ENCODE measurements around the gene A4GALT.
A peak's percentile ranks its signal among the peaks of the same experiment; 100 is the strongest.
"Not testable (repeated sequence)": the region's sequence is repeated elsewhere in the genome, so short reads cannot be mapped to it uniquely, and the experiment has no call there.

The A4GALT gene, protein sequence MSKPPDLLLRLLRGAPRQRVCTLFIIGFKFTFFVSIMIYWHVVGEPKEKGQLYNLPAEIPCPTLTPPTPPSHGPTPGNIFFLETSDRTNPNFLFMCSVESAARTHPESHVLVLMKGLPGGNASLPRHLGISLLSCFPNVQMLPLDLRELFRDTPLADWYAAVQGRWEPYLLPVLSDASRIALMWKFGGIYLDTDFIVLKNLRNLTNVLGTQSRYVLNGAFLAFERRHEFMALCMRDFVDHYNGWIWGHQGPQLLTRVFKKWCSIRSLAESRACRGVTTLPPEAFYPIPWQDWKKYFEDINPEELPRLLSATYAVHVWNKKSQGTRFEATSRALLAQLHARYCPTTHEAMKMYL

DNA sequence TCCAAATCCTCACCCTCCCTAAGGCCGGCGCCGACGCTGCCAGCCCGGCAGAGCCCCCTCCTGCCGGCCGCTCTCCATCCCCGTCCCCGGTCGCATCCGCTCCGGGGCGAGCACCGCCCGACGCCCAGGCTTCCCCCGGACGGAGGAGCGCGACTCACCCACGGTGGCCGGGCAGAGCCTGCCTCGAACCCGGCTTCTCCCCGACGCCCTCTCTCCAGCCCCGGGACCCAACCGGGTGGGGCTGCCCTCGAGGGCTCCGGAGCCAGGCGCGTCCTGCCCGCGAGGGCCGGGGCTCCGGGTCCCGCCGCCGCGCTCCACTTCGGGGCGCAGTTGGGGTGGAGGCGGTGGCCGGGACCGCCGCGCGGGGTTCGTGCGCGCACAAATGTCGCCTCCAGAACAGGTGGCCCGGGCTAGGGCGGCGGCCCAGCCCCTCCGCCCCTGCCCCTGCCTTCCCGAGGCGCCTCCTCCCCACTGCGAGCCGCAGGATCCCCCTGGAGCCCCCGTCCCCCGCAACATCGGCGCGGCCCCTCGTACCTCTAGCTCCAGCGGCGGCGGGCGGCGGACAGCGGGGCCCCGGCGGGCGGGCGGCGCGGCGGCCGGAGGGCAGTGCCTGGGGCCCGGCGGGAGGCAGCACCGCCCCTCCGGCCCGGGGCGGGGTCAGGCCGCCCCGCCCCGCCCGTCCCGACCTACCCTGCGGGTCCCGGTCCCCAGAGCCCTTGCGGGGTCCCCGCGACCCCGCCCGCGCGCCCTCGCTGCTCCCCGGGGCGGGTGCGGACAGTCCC lies at the start of gene A4GALT:
Gene A4GALT, minus strand, starts transcription at position 608 of the 782 bp plus-strand sequence. CDS start 26,919 bp downstream, outside the sequence.
- DNase-seq: peak; percentile 55

DNA sequence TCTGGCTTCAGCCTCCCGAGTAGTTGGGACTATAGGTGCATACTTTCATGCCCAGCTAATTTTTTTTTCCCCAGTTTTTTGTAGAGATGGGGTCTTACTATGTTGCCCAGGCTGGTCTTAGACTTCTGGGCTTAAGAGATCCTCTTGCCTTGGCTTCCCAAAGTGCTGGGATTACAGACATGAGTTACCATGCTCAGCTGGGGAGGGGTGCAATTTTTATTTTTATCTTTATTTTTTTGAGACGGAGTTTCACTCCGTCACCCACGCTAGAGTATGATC lies 49.7 kb upstream of the A4GALT start:
- DNase-seq: no peak

GRCh38 chr22:42769574-42770447 lies 49.1 kb upstream of the A4GALT start:
- DNase-seq: no peak

DNA sequence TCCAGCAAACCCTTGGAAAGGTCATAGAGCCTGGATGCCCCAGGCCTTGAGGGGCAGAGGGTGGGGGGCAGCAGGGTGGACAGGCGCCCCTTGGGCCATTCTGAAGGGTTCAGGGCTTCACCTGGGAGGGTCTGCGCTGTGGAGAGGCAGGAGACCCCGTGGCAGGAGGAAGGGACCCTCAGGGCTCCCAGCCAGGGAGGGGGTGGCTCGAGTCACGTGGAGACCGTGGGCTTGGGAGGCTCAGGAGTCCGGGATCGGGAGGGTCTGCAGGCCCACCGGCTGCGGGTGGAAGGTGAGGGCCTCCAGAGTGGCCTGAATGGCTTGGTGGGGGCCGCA lies 48.5 kb upstream of the A4GALT start:
- DNase-seq: no peak

DNA sequence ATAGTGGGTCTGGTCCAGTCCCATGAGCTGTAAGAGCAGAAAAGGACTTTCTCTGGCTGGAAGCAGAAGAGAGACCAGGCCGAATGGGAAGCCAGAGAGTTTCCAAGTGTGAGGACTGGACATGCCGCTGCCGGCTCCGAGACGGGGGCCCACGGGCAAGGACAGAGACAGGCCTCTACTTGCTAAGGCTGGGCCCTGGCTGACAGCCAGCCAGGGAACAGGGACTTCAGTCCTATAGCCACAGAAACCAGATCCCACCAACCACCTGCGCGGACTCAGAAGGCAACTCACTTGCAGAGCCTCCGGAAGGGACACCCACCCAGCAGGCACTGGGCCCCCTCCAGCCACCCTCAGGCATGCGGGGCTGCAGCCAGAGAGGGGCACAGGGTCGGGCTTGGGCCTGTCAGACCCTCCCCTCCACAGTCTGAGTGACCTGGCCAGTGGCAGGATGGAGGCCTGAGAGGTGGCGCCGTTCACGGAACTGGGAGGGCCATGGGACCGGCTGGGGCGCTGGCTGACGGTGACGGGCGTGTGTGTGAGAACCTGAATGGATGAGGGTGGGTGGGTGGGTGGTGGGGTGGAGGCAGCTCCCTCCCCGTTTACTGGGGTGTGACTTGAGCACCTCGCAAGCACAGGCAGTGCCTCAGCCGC lies 47.8 kb upstream of the A4GALT start:
- DNase-seq: no peak

- DNase-seq: no peak
Measured at GRCh38 chr22:42766860-42767259, 46.2 kb upstream of the A4GALT start.

DNA sequence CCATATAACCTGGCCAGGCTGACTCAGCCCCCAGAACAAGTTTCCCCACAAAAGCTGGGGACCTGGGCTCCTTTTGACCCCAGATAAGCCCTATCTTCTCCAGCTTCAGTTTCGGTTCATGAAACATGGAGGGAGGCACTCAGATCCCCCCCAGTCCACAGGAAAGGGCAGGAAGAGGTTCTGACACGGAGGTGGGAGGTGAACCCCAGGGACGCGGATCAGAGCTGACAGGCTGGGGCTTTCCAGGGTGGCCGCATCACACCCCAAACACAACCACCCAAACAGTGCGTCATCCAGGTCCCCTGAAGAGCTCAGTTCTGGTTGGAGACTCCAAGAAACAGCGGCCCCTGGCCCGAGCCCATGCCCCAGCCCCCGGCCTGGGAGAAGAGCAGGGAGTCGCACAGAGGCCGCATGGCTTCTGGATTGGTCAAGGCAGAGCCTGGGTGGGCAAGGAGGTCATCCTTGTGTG lies 44.3 kb upstream of the A4GALT start:
- no peak for DNase-seq

DNA sequence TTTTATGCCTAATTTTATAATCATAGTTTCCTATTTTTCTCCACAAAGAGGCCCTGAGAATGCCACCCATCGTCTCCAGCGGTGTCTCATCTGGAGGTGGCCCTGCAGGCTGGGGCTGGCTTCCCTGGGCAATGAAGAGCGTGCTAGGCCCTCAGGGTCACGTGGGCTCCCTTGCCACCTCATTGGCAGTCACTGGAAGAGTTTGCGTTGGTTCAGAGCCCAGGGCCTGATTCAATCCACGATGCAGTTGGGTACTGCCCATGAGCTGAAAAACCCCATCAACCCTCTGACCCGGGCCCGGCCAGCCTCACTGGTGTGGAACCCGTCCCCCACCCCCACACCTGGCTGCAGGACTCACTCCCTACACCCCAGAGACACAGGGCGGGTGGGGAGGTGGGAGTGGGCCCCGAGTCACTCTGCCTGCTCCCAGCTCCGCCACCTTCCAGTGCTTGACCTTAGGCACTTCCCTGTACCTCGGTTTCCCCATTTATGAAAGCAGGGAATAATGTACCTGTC lies 43.4 kb upstream of the A4GALT start:
- no peak for DNase-seq

DNA sequence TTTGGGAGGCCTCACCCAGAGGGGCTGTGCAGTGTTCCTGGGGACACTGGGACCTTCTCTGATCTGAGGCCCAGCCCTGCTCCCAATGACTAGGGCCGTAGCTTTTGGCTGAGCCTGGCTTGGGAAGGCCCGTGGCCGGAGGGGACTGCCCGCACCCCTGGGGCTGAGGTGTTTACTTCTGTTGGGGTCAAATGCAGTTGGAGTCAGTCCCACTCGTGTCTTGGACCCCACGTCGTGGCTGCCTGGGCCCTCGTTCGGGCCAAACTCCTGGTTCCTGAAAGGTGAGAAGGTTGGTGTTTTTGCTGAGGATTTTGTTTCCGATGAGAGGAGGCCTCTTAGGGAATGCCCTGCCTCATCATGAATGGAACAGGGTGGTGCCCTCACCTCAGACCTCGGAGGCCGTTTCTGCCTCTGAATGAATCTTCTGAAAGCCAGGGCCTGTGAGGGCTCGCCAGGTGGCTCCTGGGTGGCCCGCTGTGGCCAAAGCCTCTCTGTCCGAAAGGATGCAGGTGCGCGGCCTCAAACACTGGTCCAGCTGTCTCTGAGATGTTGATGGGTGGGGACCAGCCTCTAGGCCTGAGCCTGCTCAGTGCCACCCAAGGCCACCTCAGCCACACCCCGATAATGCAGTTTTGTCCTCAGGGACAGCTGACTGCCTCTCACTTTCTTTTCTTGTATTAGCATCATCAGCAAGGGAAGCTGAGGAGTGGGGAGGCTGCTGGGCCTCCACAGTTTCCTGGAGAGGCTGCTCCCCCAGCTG lies 40.3 kb upstream of the A4GALT start:
- DNase-seq: no peak

DNA sequence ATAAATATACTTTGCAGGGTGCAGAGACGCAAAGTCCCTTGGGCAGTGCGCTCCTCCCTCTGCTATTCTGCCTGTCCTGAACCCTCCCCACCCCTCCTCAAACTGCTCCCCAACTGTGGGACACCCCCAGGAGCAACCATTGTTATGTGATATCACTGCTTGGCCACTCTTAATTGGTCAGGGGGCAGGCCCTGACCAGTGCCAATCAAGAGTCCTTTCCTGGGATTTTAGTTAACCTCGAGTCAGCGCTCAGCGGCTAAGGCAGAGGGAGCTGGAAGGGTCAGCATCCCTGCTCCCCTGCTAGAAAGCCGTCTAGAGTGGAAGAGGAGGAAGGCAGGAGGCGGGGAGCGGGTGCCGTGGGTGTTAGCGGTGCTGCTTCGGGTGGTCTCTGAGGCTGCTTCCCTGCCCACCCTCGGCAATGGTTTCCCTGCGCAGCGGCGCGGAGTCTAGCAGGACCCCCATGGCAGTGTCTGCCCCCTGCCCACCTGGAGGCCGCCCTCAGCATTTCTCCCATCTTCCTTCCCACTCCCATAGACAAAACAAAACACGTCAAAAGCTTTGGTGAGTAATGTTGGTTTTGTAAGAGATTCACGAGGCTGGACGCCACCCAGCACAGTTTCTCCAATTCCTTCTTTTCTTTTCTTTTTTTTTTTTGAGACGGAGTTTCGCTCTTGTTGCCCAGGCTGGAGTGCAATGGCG lies 38.4 kb upstream of the A4GALT start:
- no peak for DNase-seq

GRCh38 chr22:42755553-42755952 lies 34.9 kb upstream of the A4GALT start:
- DNase-seq: not testable (repeated sequence)

- DNase-seq: not testable (repeated sequence)
Measured at GRCh38 chr22:42755121-42755520, 34.5 kb upstream of the A4GALT start.

GRCh38 chr22:42754658-42755057 lies 34.0 kb upstream of the A4GALT start:
- no peak for DNase-seq

- no peak for DNase-seq
Measured at GRCh38 chr22:42752912-42753311, 32.2 kb upstream of the A4GALT start.

DNA sequence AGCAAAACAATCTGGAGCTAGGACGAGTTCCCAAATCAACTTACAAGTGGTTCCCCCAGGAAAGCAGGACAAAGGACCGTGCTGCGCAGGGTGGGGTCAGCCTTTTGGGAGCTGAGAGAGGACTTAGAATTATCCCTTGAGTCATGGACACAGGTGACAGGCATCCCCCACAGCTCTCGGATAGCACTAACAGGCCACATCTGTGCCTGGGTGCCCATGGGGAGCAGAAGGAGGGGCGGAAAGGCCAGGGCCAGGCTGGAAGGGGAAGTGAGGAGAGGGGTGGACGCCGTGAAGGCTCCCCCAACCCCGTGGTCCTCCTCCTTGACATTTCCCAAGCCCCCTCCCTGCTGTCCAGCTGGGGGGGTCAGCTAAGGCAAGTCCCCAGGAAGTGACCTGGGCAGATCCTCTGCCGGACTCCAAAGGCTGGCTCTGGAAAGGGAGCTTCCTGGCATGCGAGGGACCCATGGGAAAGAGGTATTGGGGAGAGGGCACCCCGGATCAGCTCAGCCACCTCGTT lies 31.6 kb upstream of the A4GALT start:
- no peak for DNase-seq

- DNase-seq: not testable (repeated sequence)
Measured at GRCh38 chr22:42750421-42750820, 29.8 kb upstream of the A4GALT start.

- no peak for DNase-seq
Measured at GRCh38 chr22:42747701-42748513, 27.2 kb upstream of the A4GALT start.

- no peak for DNase-seq
Measured at GRCh38 chr22:42745118-42745517, 24.4 kb upstream of the A4GALT start.

DNA sequence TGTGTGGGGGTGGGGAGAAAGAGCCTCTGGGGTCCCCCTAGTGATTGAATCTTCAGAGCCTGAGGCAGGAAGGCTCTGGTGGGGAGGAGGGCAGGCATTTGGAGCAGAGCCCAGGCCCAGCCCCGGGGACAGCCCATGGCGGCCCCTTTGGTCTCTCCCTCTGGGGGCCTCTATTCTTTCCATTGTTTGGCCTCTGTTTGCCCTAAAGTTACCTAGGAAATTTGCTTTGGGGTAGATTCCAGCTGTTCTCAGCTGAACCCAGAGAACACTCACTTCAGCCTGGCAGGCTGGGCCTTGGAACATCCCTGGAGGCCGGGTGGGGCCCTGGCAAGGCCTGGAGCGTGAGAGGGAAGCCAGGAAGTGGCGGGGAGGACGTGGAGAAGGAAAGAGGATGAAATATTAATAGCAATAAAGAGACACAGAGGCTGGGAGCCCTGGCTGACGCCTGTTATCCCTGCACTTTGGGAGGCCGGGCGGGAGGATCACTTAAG lies 22.9 kb upstream of the A4GALT start:
- DNase-seq: no peak

- DNase-seq: no peak
Measured at GRCh38 chr22:42742940-42743339, 22.3 kb upstream of the A4GALT start.
